Mesenchymal stem cell (in vitro differentiated cells and primary cell): ENCODE data around the gene CSTPP1.

Experiments
- DNase-seq: peaks from one replicate; pipeline ENCODE4 v3.0.0-alpha.2; 2013
- H2AFZ ChIP-seq: one replicate; pipeline ENCODE4 v1.6.1; 2013; ENCODE audit warnings: low read depth, mild to moderate bottlenecking, control low read depth, inconsistent platforms, low read length, moderate library complexity
- H2AK5ac ChIP-seq: 2 replicates; pipeline ENCODE4 v1.6.1; 2013; ENCODE audit warnings: low read length, moderate library complexity, mild to moderate bottlenecking, inconsistent platforms; ENCODE audit not compliant: severe bottlenecking
- H2BK120ac ChIP-seq: one replicate; pipeline ENCODE4 v1.6.1; 2013; ENCODE audit warnings: low read depth, mild to moderate bottlenecking, inconsistent platforms, low read length, moderate library complexity
- H2BK12ac ChIP-seq, 2 experiments: one replicate each; pipeline ENCODE4 v1.6.1; 2013; ENCODE audit warnings: inconsistent platforms in 2 of 2, low read length in 2 of 2, mild to moderate bottlenecking in 2 of 2, moderate library complexity in 2 of 2, control low read depth in 1 of 2
- H2BK15ac ChIP-seq: one replicate; pipeline ENCODE4 v1.6.1; 2013; ENCODE audit warnings: mild to moderate bottlenecking, low read depth, inconsistent platforms; ENCODE audit not compliant: poor library complexity, severe bottlenecking
- H2BK5ac ChIP-seq: 2 replicates; pipeline ENCODE4 v1.6.1; 2013; ENCODE audit warnings: low read depth, mild to moderate bottlenecking, low read length, control low read depth, inconsistent platforms; ENCODE audit not compliant: poor library complexity, severe bottlenecking
- H3K14ac ChIP-seq, 2 experiments: one replicate each; pipeline ENCODE4 v1.6.1; 2013; ENCODE audit warnings: inconsistent platforms in 2 of 2, low read length in 2 of 2, control low read depth in 1 of 2, mild to moderate bottlenecking in 1 of 2, moderate library complexity in 1 of 2
- H3K18ac ChIP-seq, 2 experiments: one replicate each; pipeline ENCODE4 v1.6.1; 2013; ENCODE audit warnings: inconsistent platforms in 2 of 2, low read length in 2 of 2, control low read depth in 1 of 2, low read depth in 1 of 2, mild to moderate bottlenecking in 1 of 2
- H3K23ac ChIP-seq, 2 experiments: one replicate each; pipeline ENCODE4 v1.6.1; 2013; ENCODE audit warnings: inconsistent platforms in 2 of 2, low read length in 2 of 2, mild to moderate bottlenecking in 2 of 2, moderate library complexity in 2 of 2, control low read depth in 1 of 2
- H3K27ac ChIP-seq: 2 replicates; pipeline ENCODE4 v1.5.1; 2013; ENCODE audit warnings: mild to moderate bottlenecking, moderate library complexity, low read length, control low read depth, inconsistent platforms; ENCODE audit not compliant: poor library complexity, severe bottlenecking
- H3K27me3 ChIP-seq, 2 experiments: 2 replicates each; pipeline versions ENCODE4 v1.6.1 to v1.7.0; 2013; ENCODE audit warnings: low read length in 2 of 2, mild to moderate bottlenecking in 2 of 2, moderate library complexity in 2 of 2, control low read depth in 1 of 2, inconsistent platforms in 1 of 2; ENCODE audit not compliant: control insufficient read depth in 1 of 2, insufficient read depth in 1 of 2
- H3K36me3 ChIP-seq, 2 experiments: 2 replicates each; pipeline versions ENCODE4 v1.6.1 to v1.7.0; 2013; ENCODE audit warnings: low read length in 2 of 2, control low read depth in 1 of 2, inconsistent platforms in 1 of 2, low read depth in 1 of 2, mild to moderate bottlenecking in 1 of 2; ENCODE audit not compliant: insufficient read depth in 2 of 2, control insufficient read depth in 1 of 2
- H3K4ac ChIP-seq, 2 experiments: one replicate each; pipeline ENCODE4 v1.6.1; 2013; ENCODE audit warnings: inconsistent platforms in 2 of 2, low read length in 2 of 2, mild to moderate bottlenecking in 2 of 2, moderate library complexity in 2 of 2, control low read depth in 1 of 2, low read depth in 1 of 2
- H3K4me1 ChIP-seq: 2 replicates; pipeline ENCODE4 v1.6.1; 2013; ENCODE audit warnings: low read depth, low read length, control low read depth; ENCODE audit not compliant: control insufficient read depth, insufficient read depth
- H3K4me2 ChIP-seq: 2 replicates; pipeline ENCODE4 v1.6.1; 2013; ENCODE audit warnings: low read length, mild to moderate bottlenecking, inconsistent platforms; ENCODE audit not compliant: poor library complexity, severe bottlenecking
- H3K4me3 ChIP-seq, 2 experiments: 2 replicates each; pipeline versions ENCODE4 v1.5.1 to v1.7.0; 2013; ENCODE audit warnings: low read length in 2 of 2, mild to moderate bottlenecking in 2 of 2, control low read depth in 1 of 2, low read depth in 1 of 2; ENCODE audit not compliant: insufficient read depth in 1 of 2
- H3K79me1 ChIP-seq: replicated peaks from 2 replicates; pipeline ENCODE4 v1.6.1; 2013; ENCODE audit warnings: mild to moderate bottlenecking, control low read depth, low read length, inconsistent platforms; ENCODE audit not compliant: poor library complexity, severe bottlenecking
- H3K9ac ChIP-seq: 2 replicates; pipeline ENCODE4 v1.7.0; 2013; ENCODE audit warnings: mild to moderate bottlenecking, low read length, moderate library complexity
- H3K9me3 ChIP-seq: 2 replicates; pipeline ENCODE4 v1.7.0; 2013; ENCODE audit warnings: mild to moderate bottlenecking, low read length; ENCODE audit not compliant: control insufficient read depth
- H4K8ac ChIP-seq: one replicate; pipeline ENCODE4 v1.6.1; 2013; ENCODE audit warnings: inconsistent platforms, mild to moderate bottlenecking, low read length, moderate library complexity
- H4K91ac ChIP-seq: one replicate; pipeline ENCODE4 v1.6.1; 2013; ENCODE audit warnings: mild to moderate bottlenecking, low read length, inconsistent platforms
- WGBS: methylation state at CpG from one replicate; pipeline ENCODE4 v1.1.7; 2013; ENCODE audit warnings: mixed read lengths; 5-methylcytosine and 5-hydroxymethylcytosine counted together

CSTPP1 gene

GRCh38 chr11:47099918-47100315 is 163.4 kb downstream of the CSTPP1 start:
- no peak overlapping the region for H2AK5ac ChIP-seq
- no peaks in the 10 kb centered on the region for H3K36me3 ChIP-seq
- H2BK120ac ChIP-seq: no peak overlapping the region
- H4K8ac ChIP-seq: no peak overlapping the region
- no peak for DNase-seq
- H3K23ac ChIP-seq: no peak overlapping the region
- no peaks in the 10 kb centered on the region for H3K9me3 ChIP-seq
- H2BK5ac ChIP-seq: no peak overlapping the region
- H2BK15ac ChIP-seq: no peak overlapping the region
- no peak overlapping the region for H3K4me3 ChIP-seq
- no peaks in the 10 kb centered on the region for H3K79me1 ChIP-seq
- H3K14ac ChIP-seq: no peak overlapping the region
- no peak overlapping the region for H2BK12ac ChIP-seq
- H3K4me1 ChIP-seq: peaks cover 2% of the 10 kb centered on the region
- no peak overlapping the region for H3K4me2 ChIP-seq
- H3K18ac ChIP-seq: no peak overlapping the region
- H3K9ac ChIP-seq: no peak overlapping the region
- H4K91ac ChIP-seq: no peak overlapping the region
- H2AFZ ChIP-seq: no peak overlapping the region
- no peak overlapping the region for H3K27ac ChIP-seq
- no peaks in the 10 kb centered on the region for H3K27me3 ChIP-seq
- no peak overlapping the region for H3K4ac ChIP-seq

- H3K27ac ChIP-seq: no peak overlapping the region
- H2BK12ac ChIP-seq: no peak overlapping the region
- H4K91ac ChIP-seq: no peak overlapping the region
- peaks cover 2% of the 10 kb centered on the region for H3K4me1 ChIP-seq
- H3K79me1 ChIP-seq: no peaks in the 10 kb centered on the region
- H3K4me2 ChIP-seq: no peak overlapping the region
- no peak overlapping the region for H2BK120ac ChIP-seq
- 71% methylated on average over 3 of the region's 3 CpGs for WGBS
- no peak for DNase-seq
- no peak overlapping the region for H2AFZ ChIP-seq
- no peak overlapping the region for H3K4ac ChIP-seq
- H3K23ac ChIP-seq: no peak overlapping the region
- H3K4me3 ChIP-seq: no peak overlapping the region
- no peak overlapping the region for H2BK5ac ChIP-seq
- no peak overlapping the region for H2BK15ac ChIP-seq
- H3K9me3 ChIP-seq: no peaks in the 10 kb centered on the region
- no peak overlapping the region for H3K18ac ChIP-seq
- H3K14ac ChIP-seq: no peak overlapping the region
- no peaks in the 10 kb centered on the region for H3K27me3 ChIP-seq
- no peak overlapping the region for H4K8ac ChIP-seq
- H3K9ac ChIP-seq: no peak overlapping the region
- H3K36me3 ChIP-seq: no peaks in the 10 kb centered on the region
- no peak overlapping the region for H2AK5ac ChIP-seq
These were observed 164.8 kb downstream of the CSTPP1 start for GRCh38 chr11:47101406-47101805.

DNA sequence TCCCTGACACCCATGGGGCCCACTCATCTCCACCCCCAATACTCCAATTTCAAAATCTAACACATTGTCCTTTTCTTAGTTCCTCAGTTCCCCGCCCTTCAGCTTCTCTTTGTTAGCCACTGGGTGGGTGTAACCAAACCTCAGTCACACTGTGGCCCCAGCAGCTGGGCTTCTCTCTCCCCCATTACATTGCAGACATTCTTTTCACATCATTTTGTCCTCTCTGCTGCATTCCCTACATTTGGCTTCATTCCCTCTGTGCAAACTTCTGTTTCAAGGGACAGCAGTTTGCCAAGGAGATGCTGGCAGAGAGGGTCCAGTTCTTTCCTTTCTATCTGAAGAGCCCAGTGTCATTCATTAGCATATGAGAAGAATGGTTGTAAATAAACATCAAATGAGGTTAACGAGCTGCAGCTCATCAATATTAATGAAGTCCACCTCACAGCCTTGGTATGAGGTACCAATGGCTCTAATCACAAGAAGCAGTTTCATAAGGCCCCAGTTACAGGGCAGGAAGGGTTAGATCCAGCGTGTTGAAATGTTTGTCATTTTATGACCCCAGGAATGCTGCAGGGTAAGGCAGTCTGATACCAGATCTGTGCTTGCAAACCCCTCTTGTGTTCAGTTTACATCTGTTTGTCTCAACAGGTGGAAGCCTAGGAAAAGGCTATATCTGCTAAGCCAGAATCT is 167.8 kb downstream of the CSTPP1 start:
- Histone ChIP-seq H3K4me2 (peak overlapping the region; percentile 2), H3K14ac (no peak overlapping the region), H2BK12ac (peak overlapping the region in 1 of 2 experiments; percentile 29), H3K4me1 (peaks cover 2% of the 10 kb centered on the region), H3K27me3 (no peaks in the 10 kb centered on the region), H3K4ac (peak overlapping the region in 1 of 2 experiments; percentile 20), H3K23ac (no peak overlapping the region), H4K8ac (peak overlapping the region; percentile 37), H2AFZ (no peak overlapping the region), H4K91ac (peak overlapping the region; percentile 3), H2BK120ac (no peak overlapping the region), H2AK5ac (no peak overlapping the region), H3K4me3 (peak overlapping the region in 1 of 2 experiments; percentile 15), H2BK15ac (no peak overlapping the region), H3K27ac (peak overlapping the region; percentile 1), H3K18ac (peak overlapping the region in 1 of 2 experiments; percentile 21), H3K79me1 (peaks cover 2% of the 10 kb centered on the region), H2BK5ac (no peak overlapping the region), H3K36me3 (no peaks in the 10 kb centered on the region), H3K9ac (no peak overlapping the region), H3K9me3 (no peaks in the 10 kb centered on the region)
- peak; percentile 18 for DNase-seq
- 68% methylated on average over 3 of the region's 3 CpGs for WGBS

DNA sequence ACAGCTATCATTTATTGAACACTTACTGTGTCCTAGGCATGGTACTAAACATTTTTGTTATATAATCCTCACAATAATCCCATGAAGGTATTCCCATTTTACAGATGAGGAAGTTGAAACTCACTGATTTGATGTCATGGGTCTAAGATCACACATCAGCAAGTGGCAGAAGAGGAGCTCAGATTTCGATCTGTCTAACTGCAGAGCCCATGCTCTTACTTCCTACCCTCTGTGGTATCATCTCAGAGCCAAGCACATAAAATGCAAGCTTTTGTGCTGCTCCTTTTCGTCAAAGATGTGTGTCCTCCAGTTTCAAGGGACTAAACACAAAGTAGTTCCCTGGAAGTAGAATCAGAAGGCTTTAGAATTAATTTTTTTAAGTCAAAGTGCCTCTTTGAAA is 169.0 kb downstream of the CSTPP1 start:
- Histone ChIP-seq H3K9me3 (no peaks in the 10 kb centered on the region), H2BK12ac (no peak overlapping the region), H3K27me3 (no peaks in the 10 kb centered on the region), H2BK120ac (no peak overlapping the region), H3K4me1 (peaks cover 2% of the 10 kb centered on the region), H3K23ac (no peak overlapping the region), H3K79me1 (peaks cover 2% of the 10 kb centered on the region), H2BK15ac (no peak overlapping the region), H2AK5ac (no peak overlapping the region), H3K9ac (no peak overlapping the region), H3K4me3 (no peak overlapping the region), H3K4me2 (no peak overlapping the region), H4K8ac (no peak overlapping the region), H3K14ac (no peak overlapping the region), H2BK5ac (no peak overlapping the region), H2AFZ (no peak overlapping the region), H3K18ac (no peak overlapping the region), H3K27ac (no peak overlapping the region), H3K4ac (no peak overlapping the region), H3K36me3 (no peaks in the 10 kb centered on the region), H4K91ac (no peak overlapping the region)
- DNase-seq: no peak
- 71% methylated on average over 2 of the region's 2 CpGs for WGBS
